ENCODE results near the gene DLGAP1.

DNA sequence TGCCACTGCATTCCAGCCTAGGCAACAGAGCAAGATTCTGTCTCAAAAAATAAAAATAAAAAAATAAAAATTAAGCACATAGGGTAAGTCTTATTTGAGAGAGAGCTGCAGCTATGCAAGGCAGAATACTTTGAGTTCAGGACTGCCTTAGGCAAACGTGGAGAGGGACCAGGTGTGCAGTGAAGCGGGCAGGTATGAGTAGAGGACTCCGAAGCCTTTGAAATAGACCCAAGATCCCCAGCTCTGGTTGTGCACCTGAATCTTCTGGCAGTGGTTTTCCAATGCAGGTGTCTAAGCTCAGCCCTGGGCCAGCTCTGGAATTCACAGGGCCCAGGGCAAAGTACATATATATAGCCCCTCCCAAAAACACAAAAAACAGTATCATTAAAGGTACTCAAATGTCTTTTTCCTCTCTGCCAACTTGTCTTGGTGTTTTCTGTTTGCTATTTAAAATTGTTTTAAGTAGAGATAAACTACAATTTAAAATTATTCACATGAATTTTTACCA is 983.9 kb downstream of the DLGAP1 start:
- TF ChIP-seq ZNF274 (IDR thresholded peaks at IDR 0.05; ENCODE audit: low read depth, low read length) (no peak), SUZ12 (IDR thresholded peaks at IDR 0.05; ENCODE audit: extremely low read depth, insufficient read depth, insufficient read length) (no peak)
